CD4-positive, alpha-beta T cell treated with Interleukin-4 for 4 hours (primary cell): ENCODE measurements around the gene RAPGEF4.

Experiments used
- DNase-seq: peaks from one replicate; pipeline ENCODE4 v3.0.0-alpha.2; 2020

RAPGEF4 gene

GRCh38 chr2:173048897-173049661, 313.4 kb downstream of the RAPGEF4 start:
- no peak for DNase-seq

GRCh38 chr2:173049831-173050230, 314.2 kb downstream of the RAPGEF4 start:
- no peak for DNase-seq

GRCh38 chr2:173050684-173051083, 315.0 kb downstream of the RAPGEF4 start:
- DNase-seq: no peak

- no peak for DNase-seq
These were observed 316.0 kb downstream of the RAPGEF4 start for GRCh38 chr2:173051463-173052215.

- no peak for DNase-seq
These were observed 317.5 kb downstream of the RAPGEF4 start for GRCh38 chr2:173053043-173053699.

- DNase-seq: no peak
These were observed 318.8 kb downstream of the RAPGEF4 start for GRCh38 chr2:173054466-173054865.

GRCh38 chr2:173056705-173057364, 321.2 kb downstream of the RAPGEF4 start:
- DNase-seq: no peak

GRCh38 chr2:173058097-173058496, 322.5 kb downstream of the RAPGEF4 start:
- DNase-seq: no peak

GRCh38 chr2:173058673-173059072, 323.0 kb downstream of the RAPGEF4 start:
- no peak for DNase-seq

GRCh38 chr2:173059292-173059691, 323.6 kb downstream of the RAPGEF4 start:
- DNase-seq: no peak

GRCh38 chr2:173059971-173060461, 324.4 kb downstream of the RAPGEF4 start:
- no peak for DNase-seq

GRCh38 chr2:173062801-173063200, 327.2 kb downstream of the RAPGEF4 start:
- DNase-seq: no peak

GRCh38 chr2:173064151-173064805, 328.6 kb downstream of the RAPGEF4 start:
- no peak for DNase-seq

- no peak for DNase-seq
These were observed 331.4 kb downstream of the RAPGEF4 start for GRCh38 chr2:173066887-173067676.

- DNase-seq: no peak
These were observed 339.6 kb downstream of the RAPGEF4 start for GRCh38 chr2:173075056-173075780.

- peak; percentile 31 for DNase-seq
These were observed 340.3 kb downstream of the RAPGEF4 start, which contains the start of gene MAP3K20 for GRCh38 chr2:173075781-173076580. TSS of gene MAP3K20 (plus strand) at chr2:173075846. CDS start at chr2:173091032, 15,186 bp downstream.

- no peak for DNase-seq
These were observed 341.1 kb downstream of the RAPGEF4 start for GRCh38 chr2:173076581-173077345.

- no peak for DNase-seq
These were observed 342.0 kb downstream of the RAPGEF4 start for GRCh38 chr2:173077506-173078177.
